Neuronal stem cell (in vitro differentiated cells): ENCODE data around the gene GPER1.

Experiments used
- DNase-seq: peaks from one replicate; pipeline ENCODE4 v3.0.0-alpha.2; 2013; ENCODE audit warnings: low spot score
- H2AFZ ChIP-seq: one replicate; pipeline ENCODE4 v1.6.1; 2013; ENCODE audit warnings: mild to moderate bottlenecking, low read length, inconsistent platforms
- H2AK5ac ChIP-seq: 2 replicates; pipeline ENCODE4 v1.6.1; 2013; ENCODE audit warnings: low read depth, mild to moderate bottlenecking, inconsistent platforms, low read length, moderate library complexity, mixed read lengths
- H2BK120ac ChIP-seq: 2 replicates; pipeline ENCODE4 v1.6.1; 2013; ENCODE audit warnings: low read depth, mild to moderate bottlenecking, inconsistent platforms, low read length, moderate library complexity, mixed read lengths
- H2BK12ac ChIP-seq: one replicate; pipeline ENCODE4 v1.6.1; 2013; ENCODE audit warnings: low read length, inconsistent platforms
- H2BK15ac ChIP-seq: 2 replicates; pipeline ENCODE4 v1.6.1; 2013; ENCODE audit warnings: mild to moderate bottlenecking, low read length, inconsistent platforms, mixed read lengths
- H2BK5ac ChIP-seq: one replicate; pipeline ENCODE4 v1.6.1; 2013; ENCODE audit warnings: inconsistent platforms, mild to moderate bottlenecking, low read length, moderate library complexity
- H3K14ac ChIP-seq: one replicate; pipeline ENCODE4 v1.6.1; 2013; ENCODE audit warnings: low read length, inconsistent platforms
- H3K18ac ChIP-seq: 2 replicates; pipeline ENCODE4 v1.6.1; 2013; ENCODE audit warnings: low read length, inconsistent platforms
- H3K23ac ChIP-seq: 2 replicates; pipeline ENCODE4 v1.6.1; 2013; ENCODE audit warnings: low read depth, mild to moderate bottlenecking, mixed read lengths, low read length, inconsistent platforms; ENCODE audit not compliant: poor library complexity
- H3K27ac ChIP-seq: replicated peaks from 3 replicates; pipeline ENCODE4 v1.5.1; 2013; ENCODE audit warnings: low read length, inconsistent platforms
- H3K27me3 ChIP-seq, 3 experiments: 2 replicates each; pipeline ENCODE4 v1.6.1; 2013; ENCODE audit warnings: low read length in 3 of 3, mild to moderate bottlenecking in 2 of 3, inconsistent platforms in 1 of 3, low read depth in 1 of 3, mixed read lengths in 1 of 3, moderate library complexity in 1 of 3; ENCODE audit not compliant: control insufficient read depth in 3 of 3, insufficient read depth in 3 of 3
- H3K36me3 ChIP-seq, 2 donors: replicated peaks in 1 of 2; 2 replicates each; pipeline ENCODE4 v1.6.1; 2013; ENCODE audit warnings: low read length in 2 of 2; ENCODE audit not compliant: control insufficient read depth in 2 of 2, insufficient read depth in 2 of 2
- H3K4ac ChIP-seq: 2 replicates; pipeline ENCODE4 v1.6.1; 2013; ENCODE audit warnings: inconsistent platforms, mild to moderate bottlenecking, low read length, moderate library complexity
- H3K4me1 ChIP-seq, 2 donors: 1 replicate in 1 of 2; 2 replicates in 1 of 2; pipeline ENCODE4 v1.6.1; 2013; ENCODE audit warnings: low read length in 2 of 2, low read depth in 1 of 2; ENCODE audit not compliant: control insufficient read depth in 2 of 2, insufficient read depth in 1 of 2
- H3K4me2 ChIP-seq: one replicate; pipeline ENCODE4 v1.6.1; 2013; ENCODE audit warnings: mild to moderate bottlenecking, low read length, inconsistent platforms; ENCODE audit not compliant: insufficient read depth, poor library complexity, severe bottlenecking
- H3K4me3 ChIP-seq, 2 donors: 2 replicates each; pipeline ENCODE4 v1.5.1; 2013; ENCODE audit warnings: low read length in 2 of 2, mild to moderate bottlenecking in 2 of 2, inconsistent platforms in 1 of 2, moderate library complexity in 1 of 2
- H3K79me1 ChIP-seq: one replicate; pipeline ENCODE4 v1.6.1; 2013; ENCODE audit warnings: low read depth, mild to moderate bottlenecking, inconsistent platforms, low read length, moderate library complexity
- H3K9ac ChIP-seq: one replicate; pipeline ENCODE4 v1.6.1; 2013; ENCODE audit warnings: mild to moderate bottlenecking, low read depth, low read length, inconsistent platforms; ENCODE audit not compliant: poor library complexity
- H3K9me3 ChIP-seq, 2 donors: replicated peaks in 1 of 2; 2 replicates each; pipeline versions ENCODE3 to v1.6.1; 2013; ENCODE audit warnings: low read length in 2 of 2, mild to moderate bottlenecking in 2 of 2, inconsistent platforms in 1 of 2, low read depth in 1 of 2, mixed read lengths in 1 of 2, moderate library complexity in 1 of 2; ENCODE audit not compliant: control insufficient read depth in 2 of 2, insufficient read depth in 1 of 2
- H4K8ac ChIP-seq: one replicate; pipeline ENCODE4 v1.6.1; 2013; ENCODE audit warnings: low read depth, mild to moderate bottlenecking, inconsistent platforms, low read length, moderate library complexity
- H4K91ac ChIP-seq: one replicate; pipeline ENCODE4 v1.6.1; 2013; ENCODE audit warnings: low read length, low read depth, mild to moderate bottlenecking, inconsistent platforms; ENCODE audit not compliant: poor library complexity
- WGBS, 2 donors: extraction: QIAGEN DNeasy Blood & Tissue Kit; methylation state at CpG; one replicate each; pipeline ENCODE4 v1.1.7; 2013; ENCODE audit warnings: missing lambda C conversion rate in 2 of 2, mixed read lengths in 1 of 2; ENCODE audit not compliant: insufficient read length in 2 of 2, insufficient replicate concordance in 1 of 2; ENCODE audit errors: extremely low coverage in 2 of 2; 5-methylcytosine and 5-hydroxymethylcytosine counted together

The GPER1 gene

GRCh38 chr7:1052031-1052818 lies 35.7 kb upstream of the GPER1 start:
- no peak overlapping the region for H2BK120ac ChIP-seq
- no peak for DNase-seq
- H3K9ac ChIP-seq, result peak overlapping the region; percentile 39

GRCh38 chr7:1053002-1053411 lies 34.9 kb upstream of the GPER1 start:
- no peak overlapping the region for H2BK120ac ChIP-seq
- H3K14ac ChIP-seq, result peak overlapping the region; percentile 77
- no peak overlapping the region for H3K27ac ChIP-seq
- peak overlapping the region; percentile 14 for H3K9ac ChIP-seq
- no peak overlapping the region for H2AFZ ChIP-seq
- peak overlapping the region; percentile 4 for H3K4ac ChIP-seq
- H2AK5ac ChIP-seq, result peak overlapping the region; percentile 44
- peak overlapping the region; percentile 98 for H3K18ac ChIP-seq
- peak overlapping the region; percentile 47 for H2BK15ac ChIP-seq
- no peak overlapping the region for H4K8ac ChIP-seq
- H3K36me3 ChIP-seq, result peaks cover 4 to 6% of the 10 kb centered on the region in 2 donors
- H3K4me3 ChIP-seq, result no peak overlapping the region
- H2BK5ac ChIP-seq, result no peak overlapping the region
- H3K9me3 ChIP-seq, result no peaks in the 10 kb centered on the region
- H3K79me1 ChIP-seq, result peaks cover 11% of the 10 kb centered on the region
- no CpG with 5 or more reads among the region's 17 CpGs for WGBS, 2 donors
- H3K4me2 ChIP-seq, result no peak overlapping the region
- no peak for DNase-seq
- no peaks in the 10 kb centered on the region for H3K27me3 ChIP-seq
- peaks cover 33% of the 10 kb centered on the region in 2 donors for H3K4me1 ChIP-seq
- peak overlapping the region; percentile 60 for H3K23ac ChIP-seq
- no peak overlapping the region for H4K91ac ChIP-seq
- H2BK12ac ChIP-seq, result peak overlapping the region; percentile 80

More at GRCh38 chr7:1052031-1052818, 35.7 kb upstream of the GPER1 start:
- Histone ChIP-seq H3K4me2 (no peak overlapping the region), H3K4ac (no peak overlapping the region), H3K4me1 (peaks cover 33 to 36% of the 10 kb centered on the region in 2 donors), H4K8ac (no peak overlapping the region), H2AK5ac (peak overlapping the region; percentile 44), H2BK12ac (peak overlapping the region; percentile 75), H4K91ac (peak overlapping the region; percentile 47), H2AFZ (no peak overlapping the region), H3K14ac (no peak overlapping the region), H2BK5ac (no peak overlapping the region), H3K18ac (peak overlapping the region; percentile 66), H3K27me3 (no peaks in the 10 kb centered on the region), H3K79me1 (peaks cover 7% of the 10 kb centered on the region), H2BK15ac (no peak overlapping the region), H3K4me3 (no peak overlapping the region), H3K23ac (peak overlapping the region; percentile 22), H3K36me3 (peaks cover 0 to 3% of the 10 kb centered on the region in 2 donors), H3K9me3 (no peaks in the 10 kb centered on the region), H3K27ac (no peak overlapping the region)
- WGBS, 2 donors, result no CpG with 5 or more reads among the region's 20 CpGs

- H3K4me2 ChIP-seq, result no peak overlapping the region
- peaks cover 31 to 34% of the 10 kb centered on the region in 2 donors for H3K4me1 ChIP-seq
- H3K27me3 ChIP-seq, result no peaks in the 10 kb centered on the region
- H2BK120ac ChIP-seq, result no peak overlapping the region
- peak overlapping the region; percentile 65 for H3K27ac ChIP-seq
- H3K4ac ChIP-seq, result peak overlapping the region; percentile 60
- H3K36me3 ChIP-seq, result peaks cover 7 to 9% of the 10 kb centered on the region in 2 donors
- DNase-seq, result no peak
- H3K79me1 ChIP-seq, result peaks cover 11% of the 10 kb centered on the region
- no peak overlapping the region for H2AFZ ChIP-seq
- H3K9ac ChIP-seq, result peak overlapping the region; percentile 1
- no peak overlapping the region for H2AK5ac ChIP-seq
- H2BK12ac ChIP-seq, result no peak overlapping the region
- H3K9me3 ChIP-seq, result no peaks in the 10 kb centered on the region
- H4K91ac ChIP-seq, result no peak overlapping the region
- WGBS, 2 donors, result no CpG with 5 or more reads among the region's 17 CpGs
- H4K8ac ChIP-seq, result no peak overlapping the region
- H3K4me3 ChIP-seq, result no peak overlapping the region
- no peak overlapping the region for H3K14ac ChIP-seq
- H3K23ac ChIP-seq, result no peak overlapping the region
- H2BK15ac ChIP-seq, result no peak overlapping the region
- peak overlapping the region; percentile 20 for H3K18ac ChIP-seq
- H2BK5ac ChIP-seq, result no peak overlapping the region
These were observed 34.0 kb upstream of the GPER1 start for GRCh38 chr7:1053816-1054370.

GRCh38 chr7:1054438-1054837 lies 33.5 kb upstream of the GPER1 start:
- Histone ChIP-seq H3K23ac (no peak overlapping the region), H3K14ac (peak overlapping the region; percentile 3), H2BK15ac (peak overlapping the region; percentile 69), H4K8ac (no peak overlapping the region), H3K4me3 (no peak overlapping the region), H3K27me3 (no peaks in the 10 kb centered on the region), H3K4ac (peak overlapping the region; percentile 55), H2AFZ (no peak overlapping the region), H3K9ac (peak overlapping the region; percentile 74), H4K91ac (peak overlapping the region; percentile 68), H3K4me1 (peaks cover 25 to 37% of the 10 kb centered on the region in 2 donors), H2BK5ac (peak overlapping the region; percentile 44), H3K18ac (peak overlapping the region; percentile 94), H2BK120ac (peak overlapping the region; percentile 57), H3K36me3 (peaks cover 7 to 9% of the 10 kb centered on the region in 2 donors), H3K4me2 (no peak overlapping the region), H3K79me1 (peaks cover 11% of the 10 kb centered on the region), H2AK5ac (peak overlapping the region; percentile 66), H3K27ac (peak overlapping the region; percentile 65), H2BK12ac (peak overlapping the region; percentile 46), H3K9me3 (no peaks in the 10 kb centered on the region)
- WGBS, 2 donors, result no CpG with 5 or more reads among the region's 25 CpGs
- no peak for DNase-seq
